Prostate gland (tissue), 2 donors: Measurements from ENCODE around the gene PDE2A.

Source experiments
- POLR2A ChIP-seq: fragments of 450-650 bp; IDR thresholded peaks from one replicate; pipeline ENCODE4 v1.6.1; 2016; ENCODE audit warnings: antibody characterized with exemption, mild to moderate bottlenecking
- TF ChIP-seq, protein P1 (sequence below), 4 experiments: fragments of 200-600 bp in 2 of 4; fragments of 450-650 bp in 2 of 4; sonication (generic) in 2 of 4; IDR thresholded peaks; 1 replicate in 3 of 4; 2 replicates in 1 of 4; pipeline ENCODE4 v1.5.1; 2016 to 2019; ENCODE audit warnings: antibody characterized with exemption in 4 of 4, mild to moderate bottlenecking in 2 of 4, moderate library complexity in 2 of 4

- TF ChIP-seq, protein P1, sequence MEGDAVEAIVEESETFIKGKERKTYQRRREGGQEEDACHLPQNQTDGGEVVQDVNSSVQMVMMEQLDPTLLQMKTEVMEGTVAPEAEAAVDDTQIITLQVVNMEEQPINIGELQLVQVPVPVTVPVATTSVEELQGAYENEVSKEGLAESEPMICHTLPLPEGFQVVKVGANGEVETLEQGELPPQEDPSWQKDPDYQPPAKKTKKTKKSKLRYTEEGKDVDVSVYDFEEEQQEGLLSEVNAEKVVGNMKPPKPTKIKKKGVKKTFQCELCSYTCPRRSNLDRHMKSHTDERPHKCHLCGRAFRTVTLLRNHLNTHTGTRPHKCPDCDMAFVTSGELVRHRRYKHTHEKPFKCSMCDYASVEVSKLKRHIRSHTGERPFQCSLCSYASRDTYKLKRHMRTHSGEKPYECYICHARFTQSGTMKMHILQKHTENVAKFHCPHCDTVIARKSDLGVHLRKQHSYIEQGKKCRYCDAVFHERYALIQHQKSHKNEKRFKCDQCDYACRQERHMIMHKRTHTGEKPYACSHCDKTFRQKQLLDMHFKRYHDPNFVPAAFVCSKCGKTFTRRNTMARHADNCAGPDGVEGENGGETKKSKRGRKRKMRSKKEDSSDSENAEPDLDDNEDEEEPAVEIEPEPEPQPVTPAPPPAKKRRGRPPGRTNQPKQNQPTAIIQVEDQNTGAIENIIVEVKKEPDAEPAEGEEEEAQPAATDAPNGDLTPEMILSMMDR (IDR thresholded peaks at IDR 0.05): no peak
- TF ChIP-seq POLR2A: no peak
Measured at GRCh38 chr11:72716788-72717435, 42.7 kb upstream of the PDE2A start.
